Progenitor cell of endocrine pancreas (in vitro differentiated cells): Measurements from ENCODE around the gene EBF3. TPM values are rescaled to one million over a fixed set of nuclear protein-coding genes. Genes with fewer than 3 reads are reported as not detected.
A peak's percentile ranks its signal among the peaks of the same experiment; 100 is the strongest.

ENCODE experiments used
- DNase-seq: peaks from one replicate; pipeline ENCODE4 v3.0.0; 2021; ENCODE audit warnings: low spot score; ENCODE audit not compliant: unreplicated experiment
- H3K27ac Mint-ChIP-seq: 2 replicates; pipeline ENCODE4 v1.8.0; 2021; ENCODE audit warnings: mild to moderate bottlenecking, moderate library complexity, mixed read lengths
- H3K27me3 Mint-ChIP-seq: 2 replicates; pipeline ENCODE4 v1.8.0; 2021; ENCODE audit warnings: mixed read lengths
- H3K36me3 Mint-ChIP-seq: 2 replicates; pipeline ENCODE4 v1.8.0; 2022; ENCODE audit warnings: mixed read lengths; ENCODE audit not compliant: insufficient read depth
- H3K4me1 Mint-ChIP-seq: 2 replicates; pipeline ENCODE4 v1.8.0; 2021; ENCODE audit warnings: low read depth, mixed read lengths
- H3K4me3 Mint-ChIP-seq: 2 replicates; pipeline ENCODE4 v1.8.0; 2021; ENCODE audit warnings: low read depth, mild to moderate bottlenecking, moderate library complexity, mixed read lengths
- H3K9me3 Mint-ChIP-seq: 2 replicates; pipeline ENCODE4 v1.8.0; 2021; ENCODE audit warnings: low read depth, mixed read lengths
- CTCF ChIP-seq: fragments of 200-600 bp; sonication (generic); IDR thresholded peaks from one replicate; pipeline ENCODE4 v1.5.0; 2021; ENCODE audit warnings: antibody characterized with exemption, mild to moderate bottlenecking; ENCODE audit not compliant: unreplicated experiment
- total RNA-seq: library from RNA; stranded (reverse); gene quantifications from 2 replicates; pipeline ENCODE4 v1.2.1, GENCODE V29; 2021

Gene EBF3
- total RNA-seq, 1 donor from 2014 or later = 0.19 TPM

DNA sequence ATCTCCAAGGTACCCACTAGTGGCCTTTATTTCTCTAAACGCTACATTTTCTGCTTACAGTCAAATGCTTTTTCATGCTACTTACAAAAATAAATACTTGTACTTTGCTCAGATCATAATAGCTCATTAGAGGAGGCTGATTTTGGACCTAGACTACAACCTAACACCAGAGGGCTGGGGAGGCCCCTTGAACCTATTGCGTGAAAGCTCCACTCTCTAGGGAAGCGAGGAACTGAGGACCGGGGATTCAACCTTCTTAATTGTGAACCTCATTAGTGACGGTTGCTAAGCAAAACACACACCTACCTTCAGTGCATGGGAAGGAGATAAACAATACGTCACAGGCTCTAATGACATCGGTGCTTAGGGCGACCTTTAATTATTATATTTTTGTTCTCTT lies 92.1 kb downstream of the EBF3 start:
- Mint-ChIP-seq H3K9me3 (no peaks in the 10 kb centered on the region), H3K4me1 (peaks cover 17% of the 10 kb centered on the region), H3K27me3 (peaks cover 84% of the 10 kb centered on the region), H3K27ac (no peak overlapping the region), H3K36me3 (no peaks in the 10 kb centered on the region), H3K4me3 (no peak overlapping the region)
- TF ChIP-seq CTCF = no peak
- no peak for DNase-seq

- Mint-ChIP-seq H3K36me3 (no peaks in the 10 kb centered on the region), H3K27me3 (peaks cover 87% of the 10 kb centered on the region), H3K4me3 (peak overlapping the region; percentile 9), H3K27ac (peak overlapping the region; percentile 15), H3K9me3 (no peaks in the 10 kb centered on the region), H3K4me1 (peaks cover 15% of the 10 kb centered on the region)
- TF ChIP-seq CTCF = no peak
- DNase-seq = no peak
These were observed 93.0 kb downstream of the EBF3 start for GRCh38 chr10:129870961-129871621.

DNA sequence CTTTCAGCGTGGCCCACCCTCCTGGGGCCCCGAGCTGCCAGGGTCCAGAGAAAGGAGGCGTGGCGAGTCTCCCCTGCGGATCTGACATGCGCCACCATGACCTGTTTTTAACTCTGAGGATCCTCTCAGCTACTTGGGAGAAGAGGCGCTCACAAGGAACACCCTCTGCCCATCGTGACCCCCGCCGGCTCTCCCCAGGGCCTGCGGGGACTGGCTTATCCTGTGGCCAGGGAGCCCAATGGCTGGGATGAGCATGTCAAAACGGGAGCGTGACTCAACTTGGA lies 93.7 kb downstream of the EBF3 start:
- Mint-ChIP-seq H3K27ac (no peak overlapping the region), H3K36me3 (no peaks in the 10 kb centered on the region), H3K4me1 (peaks cover 17% of the 10 kb centered on the region), H3K27me3 (peaks cover 87% of the 10 kb centered on the region), H3K4me3 (no peak overlapping the region), H3K9me3 (no peaks in the 10 kb centered on the region)
- TF ChIP-seq CTCF = no peak
- DNase-seq = no peak

GRCh38 chr10:129869596-129870473 lies 94.2 kb downstream of the EBF3 start:
- no peak for DNase-seq
- H3K4me3 Mint-ChIP-seq = no peak overlapping the region
- no peaks in the 10 kb centered on the region for H3K9me3 Mint-ChIP-seq
- no peaks in the 10 kb centered on the region for H3K36me3 Mint-ChIP-seq
- TF ChIP-seq CTCF = no peak
- no peak overlapping the region for H3K27ac Mint-ChIP-seq
- H3K27me3 Mint-ChIP-seq = peaks cover 91% of the 10 kb centered on the region
- peaks cover 17% of the 10 kb centered on the region for H3K4me1 Mint-ChIP-seq

DNA sequence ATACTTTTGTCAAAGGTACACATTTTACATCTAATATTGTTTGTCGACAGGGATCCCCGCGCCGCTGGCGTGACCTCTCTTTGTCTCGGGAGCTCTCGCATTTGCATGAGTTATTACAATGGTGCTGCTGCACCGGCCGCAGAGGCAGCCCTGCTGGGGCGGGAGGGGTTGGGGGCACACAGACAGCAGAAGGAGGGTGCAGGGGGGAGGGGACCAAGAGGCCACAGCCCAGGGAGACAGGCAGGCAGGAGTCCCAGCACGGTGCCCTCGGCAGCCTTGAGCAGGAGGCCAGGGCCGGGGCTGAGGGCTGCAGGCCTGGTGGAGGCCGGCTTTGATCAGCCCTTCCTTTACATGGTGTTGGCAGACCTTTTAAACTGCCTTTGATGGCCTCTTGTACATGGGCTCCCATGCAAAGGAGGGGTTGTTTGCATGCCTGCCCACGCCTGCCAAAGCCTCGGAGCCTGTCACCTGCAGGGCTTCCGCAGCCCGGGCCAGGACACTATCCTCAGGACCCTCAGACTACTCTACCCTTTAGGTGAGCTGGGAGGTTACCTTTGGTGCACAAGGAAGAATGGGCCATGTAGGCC lies 95.5 kb downstream of the EBF3 start:
- no peak overlapping the region for H3K27ac Mint-ChIP-seq
- no peak overlapping the region for H3K4me3 Mint-ChIP-seq
- H3K4me1 Mint-ChIP-seq = peaks cover 17% of the 10 kb centered on the region
- H3K27me3 Mint-ChIP-seq = peaks cover 92% of the 10 kb centered on the region
- no peak for TF ChIP-seq CTCF
- DNase-seq = no peak
- H3K9me3 Mint-ChIP-seq = no peaks in the 10 kb centered on the region
- no peaks in the 10 kb centered on the region for H3K36me3 Mint-ChIP-seq
